GM12878 (cell line): ENCODE measurements around the gene CHST8.

Experiments
- CTCF ChIP-seq, 3 experiments: IDR thresholded peaks in 2 of 3; conservative IDR thresholded peaks in 1 of 3; 2 replicates each; pipeline ENCODE4 v1.5.1; 2011; ENCODE audit warnings: low read depth in 3 of 3, low read length in 3 of 3, mild to moderate bottlenecking in 3 of 3, control low read depth in 2 of 3, moderate library complexity in 2 of 3, inconsistent platforms in 1 of 3, mixed read lengths in 1 of 3; ENCODE audit not compliant: control insufficient read depth in 2 of 3, insufficient read depth in 1 of 3; ENCODE audit errors: extremely low read depth in 1 of 3
- ESRRA ChIP-seq: IDR thresholded peaks from 2 replicates; pipeline ENCODE4 v1.6.1; 2012; ENCODE audit warnings: mild to moderate bottlenecking, low read length, improper control_type of control experiment
- FOXK2 ChIP-seq: fragments of 450-650 bp; IDR thresholded peaks from 2 replicates; pipeline ENCODE4 v1.6.1; 2017; ENCODE audit warnings: mild to moderate bottlenecking, moderate library complexity
- GATAD2B ChIP-seq: fragments of 450-650 bp; conservative IDR thresholded peaks from 2 replicates; pipeline ENCODE4 v1.6.1; 2017; ENCODE audit warnings: low read depth, mild to moderate bottlenecking, moderate library complexity
- PML ChIP-seq: IDR thresholded peaks from 2 replicates; pipeline ENCODE4 v1.6.1; 2012; ENCODE audit warnings: low read length, inconsistent platforms
- RCOR1 ChIP-seq: conservative IDR thresholded peaks from 2 replicates; pipeline ENCODE4 v1.6.1; 2012; ENCODE audit warnings: low read depth, low read length, improper control_type of control experiment
- STAT3 ChIP-seq: IDR thresholded peaks from 2 replicates; pipeline ENCODE4 v1.6.1; 2011; ENCODE audit warnings: low read depth, low read length, improper control_type of control experiment
- SUZ12 ChIP-seq: fragments of 200-600 bp; sonication (generic); IDR thresholded peaks from one replicate; pipeline ENCODE4 v1.6.1; 2018; ENCODE audit warnings: antibody characterized with exemption, mild to moderate bottlenecking; ENCODE audit not compliant: unreplicated experiment
- ZZZ3 ChIP-seq: IDR thresholded peaks from 2 replicates; pipeline ENCODE4 v1.6.1; 2011; ENCODE audit warnings: low read depth; ENCODE audit not compliant: control insufficient read depth, insufficient read length
- TF ChIP-seq, protein P1 (sequence below): fragments of 450-650 bp; IDR thresholded peaks from 2 replicates; pipeline ENCODE4 v1.6.1; 2017; ENCODE audit warnings: mild to moderate bottlenecking
- TF ChIP-seq, protein P2 (sequence below): IDR thresholded peaks from 2 replicates; pipeline ENCODE4 v1.6.1; 2011; ENCODE audit warnings: low read depth, mild to moderate bottlenecking, low read length, moderate library complexity, borderline replicate concordance; ENCODE audit errors: extremely low read depth
- TF ChIP-seq, protein P3 (sequence below): IDR thresholded peaks from 2 replicates; pipeline ENCODE4 v1.6.1; 2012; ENCODE audit warnings: mild to moderate bottlenecking, low read depth, low read length

DNA sequence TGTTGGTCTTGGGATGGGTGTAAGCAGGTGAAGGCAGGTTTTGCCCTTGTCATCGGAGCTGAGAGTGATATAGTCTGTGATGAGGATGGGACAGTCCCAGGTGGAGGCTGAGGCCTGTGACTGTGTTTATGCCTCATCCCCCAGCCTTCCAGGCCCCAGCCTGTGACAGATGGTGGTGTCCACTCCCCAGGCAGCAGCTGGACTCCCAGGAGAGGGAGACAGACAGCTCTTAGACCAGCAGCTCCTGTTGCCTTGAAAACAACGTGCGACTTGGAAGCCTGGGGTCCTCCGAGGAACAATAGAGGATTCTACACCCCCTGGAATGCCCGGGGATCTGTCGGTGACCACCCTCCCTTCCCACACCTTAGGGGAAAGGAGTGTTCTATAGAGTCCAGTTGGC is 63.8 kb downstream of the CHST8 start:
- no peak for TF ChIP-seq STAT3
- TF ChIP-seq SUZ12: no peak
- no peak for TF ChIP-seq GATAD2B
- TF ChIP-seq ESRRA: no peak
- no peak for TF ChIP-seq CTCF (IDR thresholded peaks at IDR 0.05 in 2 of 3, conservative IDR thresholded peaks at IDR 0.05 in 1 of 3; ENCODE audit: control insufficient read depth in 2 of 3, extremely low read depth in 1 of 3, insufficient read depth in 1 of 3, low read depth in 3 of 3, low read length in 3 of 3)
- TF ChIP-seq, protein P1, sequence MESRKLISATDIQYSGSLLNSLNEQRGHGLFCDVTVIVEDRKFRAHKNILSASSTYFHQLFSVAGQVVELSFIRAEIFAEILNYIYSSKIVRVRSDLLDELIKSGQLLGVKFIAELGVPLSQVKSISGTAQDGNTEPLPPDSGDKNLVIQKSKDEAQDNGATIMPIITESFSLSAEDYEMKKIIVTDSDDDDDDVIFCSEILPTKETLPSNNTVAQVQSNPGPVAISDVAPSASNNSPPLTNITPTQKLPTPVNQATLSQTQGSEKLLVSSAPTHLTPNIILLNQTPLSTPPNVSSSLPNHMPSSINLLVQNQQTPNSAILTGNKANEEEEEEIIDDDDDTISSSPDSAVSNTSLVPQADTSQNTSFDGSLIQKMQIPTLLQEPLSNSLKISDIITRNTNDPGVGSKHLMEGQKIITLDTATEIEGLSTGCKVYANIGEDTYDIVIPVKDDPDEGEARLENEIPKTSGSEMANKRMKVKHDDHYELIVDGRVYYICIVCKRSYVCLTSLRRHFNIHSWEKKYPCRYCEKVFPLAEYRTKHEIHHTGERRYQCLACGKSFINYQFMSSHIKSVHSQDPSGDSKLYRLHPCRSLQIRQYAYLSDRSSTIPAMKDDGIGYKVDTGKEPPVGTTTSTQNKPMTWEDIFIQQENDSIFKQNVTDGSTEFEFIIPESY: no peak
- TF ChIP-seq FOXK2: no peak
- TF ChIP-seq, protein P2, sequence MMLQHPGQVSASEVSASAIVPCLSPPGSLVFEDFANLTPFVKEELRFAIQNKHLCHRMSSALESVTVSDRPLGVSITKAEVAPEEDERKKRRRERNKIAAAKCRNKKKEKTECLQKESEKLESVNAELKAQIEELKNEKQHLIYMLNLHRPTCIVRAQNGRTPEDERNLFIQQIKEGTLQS: no peak
- no peak for TF ChIP-seq ZZZ3
- no peak for TF ChIP-seq RCOR1
- TF ChIP-seq PML: no peak
- TF ChIP-seq, protein P3, sequence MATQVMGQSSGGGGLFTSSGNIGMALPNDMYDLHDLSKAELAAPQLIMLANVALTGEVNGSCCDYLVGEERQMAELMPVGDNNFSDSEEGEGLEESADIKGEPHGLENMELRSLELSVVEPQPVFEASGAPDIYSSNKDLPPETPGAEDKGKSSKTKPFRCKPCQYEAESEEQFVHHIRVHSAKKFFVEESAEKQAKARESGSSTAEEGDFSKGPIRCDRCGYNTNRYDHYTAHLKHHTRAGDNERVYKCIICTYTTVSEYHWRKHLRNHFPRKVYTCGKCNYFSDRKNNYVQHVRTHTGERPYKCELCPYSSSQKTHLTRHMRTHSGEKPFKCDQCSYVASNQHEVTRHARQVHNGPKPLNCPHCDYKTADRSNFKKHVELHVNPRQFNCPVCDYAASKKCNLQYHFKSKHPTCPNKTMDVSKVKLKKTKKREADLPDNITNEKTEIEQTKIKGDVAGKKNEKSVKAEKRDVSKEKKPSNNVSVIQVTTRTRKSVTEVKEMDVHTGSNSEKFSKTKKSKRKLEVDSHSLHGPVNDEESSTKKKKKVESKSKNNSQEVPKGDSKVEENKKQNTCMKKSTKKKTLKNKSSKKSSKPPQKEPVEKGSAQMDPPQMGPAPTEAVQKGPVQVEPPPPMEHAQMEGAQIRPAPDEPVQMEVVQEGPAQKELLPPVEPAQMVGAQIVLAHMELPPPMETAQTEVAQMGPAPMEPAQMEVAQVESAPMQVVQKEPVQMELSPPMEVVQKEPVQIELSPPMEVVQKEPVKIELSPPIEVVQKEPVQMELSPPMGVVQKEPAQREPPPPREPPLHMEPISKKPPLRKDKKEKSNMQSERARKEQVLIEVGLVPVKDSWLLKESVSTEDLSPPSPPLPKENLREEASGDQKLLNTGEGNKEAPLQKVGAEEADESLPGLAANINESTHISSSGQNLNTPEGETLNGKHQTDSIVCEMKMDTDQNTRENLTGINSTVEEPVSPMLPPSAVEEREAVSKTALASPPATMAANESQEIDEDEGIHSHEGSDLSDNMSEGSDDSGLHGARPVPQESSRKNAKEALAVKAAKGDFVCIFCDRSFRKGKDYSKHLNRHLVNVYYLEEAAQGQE: no peak
